HepG2 (cell line): ENCODE results near the gene KIAA0232. TPM values are rescaled to one million over a fixed set of nuclear protein-coding genes. Genes with fewer than 3 reads are reported as not detected.
A peak's percentile ranks its signal among the peaks of the same experiment; 100 is the strongest.

Experiments used
- BCLAF1 ChIP-seq: fragments of 450-650 bp; IDR thresholded peaks from 2 replicates; pipeline ENCODE4 v1.6.1; 2017; ENCODE audit warnings: mild to moderate bottlenecking
- CENPT ChIP-seq: sonication (generic); formaldehyde crosslinking; IDR thresholded peaks from 2 replicates; pipeline ENCODE4 v1.8.0; 2022; ENCODE audit warnings: low read depth, mild to moderate bottlenecking, moderate library complexity, missing genetic modification reagents
- CSRNP2 ChIP-seq: sonication (generic); formaldehyde crosslinking; conservative IDR thresholded peaks from 2 replicates; pipeline ENCODE4 v1.8.0; 2022; ENCODE audit warnings: low read depth, missing genetic modification reagents
- HNRNPLL ChIP-seq: fragments of 200-400 bp; formaldehyde crosslinking; IDR thresholded peaks from 2 replicates; pipeline ENCODE4 v1.6.1; 2017; ENCODE audit warnings: mild to moderate bottlenecking, low read depth, low read length; ENCODE audit not compliant: poor library complexity, severe bottlenecking
- HNRNPUL1 ChIP-seq: fragments of 200-400 bp; formaldehyde crosslinking; IDR thresholded peaks from 2 replicates; pipeline ENCODE4 v1.6.1; 2017; ENCODE audit warnings: low read depth, mild to moderate bottlenecking, low read length, moderate library complexity
- KDM3A ChIP-seq: IDR thresholded peaks from 2 replicates; pipeline ENCODE4 v1.6.1; 2018; ENCODE audit warnings: low read depth, missing compliant biosample characterization
- MTA1 ChIP-seq: sonication (generic); formaldehyde crosslinking; IDR thresholded peaks from 2 replicates; pipeline ENCODE4 v1.4.0; 2020; ENCODE audit warnings: missing genetic modification reagents, mild to moderate bottlenecking, borderline replicate concordance
- PAF1 ChIP-seq: IDR thresholded peaks from 2 replicates; pipeline ENCODE4 v1.6.1; 2016; ENCODE audit warnings: missing genetic modification reagents, missing compliant biosample characterization
- PITX1 ChIP-seq: sonication (generic); formaldehyde crosslinking; IDR thresholded peaks from 2 replicates; pipeline ENCODE4 v1.5.1; 2020; ENCODE audit warnings: mild to moderate bottlenecking, missing genetic modification reagents
- POLR2AphosphoS2 ChIP-seq: IDR thresholded peaks from 2 replicates; pipeline ENCODE4 v1.6.1; 2011; ENCODE audit warnings: low read depth, low read length, improper control_type of control experiment
- ZNF142 ChIP-seq: sonication (generic); formaldehyde crosslinking; IDR thresholded peaks from 2 replicates; pipeline ENCODE4 v1.4.0; 2020; ENCODE audit warnings: missing genetic modification reagents
- ZNF772 ChIP-seq: sonication (generic); formaldehyde crosslinking; IDR thresholded peaks from 2 replicates; pipeline ENCODE4 v1.5.0; 2020; ENCODE audit warnings: mild to moderate bottlenecking, missing genetic modification reagents
- ZNF775 ChIP-seq: sonication (generic); formaldehyde crosslinking; IDR thresholded peaks from 2 replicates; pipeline ENCODE4 v1.4.0; 2020; ENCODE audit warnings: missing genetic modification reagents, mild to moderate bottlenecking, moderate library complexity, borderline replicate concordance
- polyA plus RNA-seq, 8 experiments: library from polyadenylated mRNA; depleted of rRNA in 3 of 8; stranded (reverse) in 7 of 8; unstranded in 1 of 8; fragments of >200 nt; fragmentation: Illumina TruSeq in 4 of 8; extraction: Trizol in 4 of 8; gene quantifications; 2 replicates each; pipeline versions ENCODE4 v1.2.1 to v1.2.3, GENCODE V29; 2011 to 2016; ENCODE audit warnings: low read depth in 4 of 8, missing spikeins in 1 of 8, mixed read lengths in 1 of 8; ENCODE audit not compliant: insufficient read depth in 1 of 8
- total RNA-seq, 5 experiments: library from RNA; depleted of rRNA; stranded (reverse); fragments of >200 nt; fragmentation: Illumina TruSeq; extraction: Trizol; gene quantifications; 2 replicates each; pipeline ENCODE4 v1.2.3, GENCODE V29; 2016; ENCODE audit warnings: low read depth in 1 of 5
- TF ChIP-seq, protein P1 (sequence below): sonication (generic); formaldehyde crosslinking; IDR thresholded peaks from 2 replicates; pipeline ENCODE4 v1.4.0; 2020; ENCODE audit warnings: mild to moderate bottlenecking, missing genetic modification reagents, borderline replicate concordance

KIAA0232 gene
- total and polyA plus RNA-seq, 2 of the 13 experiments (the other 11 are each of a cell fraction or from before 2014, with no cell fraction given), result 7.8 to 17.1 TPM

DNA sequence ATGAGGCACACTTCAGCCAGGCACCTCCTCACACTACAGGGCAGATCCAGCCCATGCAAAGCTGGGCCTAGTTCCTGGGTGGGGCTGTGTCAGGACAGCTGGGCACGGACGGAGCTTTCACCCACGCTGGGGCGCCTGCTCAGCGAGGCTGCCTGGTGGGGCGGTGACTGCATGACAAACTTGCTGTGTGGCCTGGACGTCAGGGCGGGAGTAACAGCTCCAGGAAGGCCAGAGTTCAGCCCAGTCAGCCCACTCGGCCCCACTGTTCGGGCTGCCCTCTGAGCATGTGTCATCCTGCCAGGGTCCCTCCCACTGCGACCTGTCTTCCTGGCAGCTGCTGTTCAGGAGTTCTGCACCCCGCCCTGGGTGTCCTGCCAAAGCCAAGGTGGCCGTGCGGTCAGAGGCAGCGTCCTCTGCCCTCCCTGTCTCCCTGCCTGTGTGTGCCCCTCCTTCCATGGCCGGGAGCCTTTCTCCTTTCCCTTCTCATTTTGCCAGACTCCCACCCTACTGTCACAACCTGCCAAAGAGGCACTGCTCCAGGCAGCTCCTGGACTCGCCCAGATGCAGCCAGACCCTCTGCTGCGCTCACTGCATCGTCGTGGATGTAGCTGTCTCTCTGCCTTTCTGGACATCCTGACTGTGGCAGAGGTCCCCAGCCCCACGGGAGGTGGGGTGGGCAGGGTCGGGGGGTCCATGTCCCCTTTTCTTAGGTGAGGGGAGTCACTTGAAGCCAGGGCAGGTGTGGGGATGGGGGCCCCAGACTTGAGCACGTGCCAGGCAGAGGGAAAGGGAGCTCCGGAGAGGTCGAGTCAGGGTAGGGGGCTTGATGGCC is 33.0 kb upstream of the KIAA0232 start (continued):
- TF ChIP-seq BCLAF1, result no peak
- TF ChIP-seq ZNF775 (CRISPR knock-in tag), result no peak
- no peak for TF ChIP-seq KDM3A (CRISPR knock-in tag)
- no peak for TF ChIP-seq CSRNP2
- TF ChIP-seq, protein P1, sequence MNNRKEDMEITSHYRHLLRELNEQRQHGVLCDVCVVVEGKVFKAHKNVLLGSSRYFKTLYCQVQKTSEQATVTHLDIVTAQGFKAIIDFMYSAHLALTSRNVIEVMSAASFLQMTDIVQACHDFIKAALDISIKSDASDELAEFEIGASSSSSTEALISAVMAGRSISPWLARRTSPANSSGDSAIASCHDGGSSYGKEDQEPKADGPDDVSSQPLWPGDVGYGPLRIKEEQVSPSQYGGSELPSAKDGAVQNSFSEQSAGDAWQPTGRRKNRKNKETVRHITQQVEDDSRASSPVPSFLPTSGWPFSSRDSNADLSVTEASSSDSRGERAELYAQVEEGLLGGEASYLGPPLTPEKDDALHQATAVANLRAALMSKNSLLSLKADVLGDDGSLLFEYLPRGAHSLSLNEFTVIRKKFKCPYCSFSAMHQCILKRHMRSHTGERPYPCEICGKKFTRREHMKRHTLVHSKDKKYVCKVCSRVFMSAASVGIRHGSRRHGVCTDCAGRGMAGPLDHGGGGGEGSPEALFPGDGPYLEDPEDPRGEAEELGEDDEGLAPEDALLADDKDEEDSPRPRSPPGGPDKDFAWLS (CRISPR knock-in tag), result 0 out of 2 replicates have a peak, but pooled peaks have one; percentile 65
- TF ChIP-seq CENPT, result 0 out of 2 replicates have a peak, but pooled peaks have one; percentile 23
- TF ChIP-seq POLR2AphosphoS2, result no peak
- TF ChIP-seq ZNF142 (CRISPR knock-in tag), result peak; percentile 73
- no peak for TF ChIP-seq PAF1 (CRISPR knock-in tag)
- TF ChIP-seq MTA1, result peak; percentile 96
- TF ChIP-seq PITX1 (CRISPR knock-in tag), result peak; percentile 70
- peak; percentile 40 for TF ChIP-seq HNRNPLL
- no peak for TF ChIP-seq HNRNPUL1
- peak; percentile 91 for TF ChIP-seq ZNF772 (CRISPR knock-in tag)
